Karpas-422 (cell line): Measurements from ENCODE around the gene CHST3. TPM values are rescaled to one million over a fixed set of nuclear protein-coding genes. Genes with fewer than 3 reads are reported as not detected.

Experiments
- DNase-seq: peaks from one replicate; pipeline ENCODE4 v3.0.0-alpha.2; 2015
- H2AFZ ChIP-seq: fragments of 200-600 bp; sonication (generic); 2 replicates; pipeline ENCODE4 v1.6.1; 2014; ENCODE audit warnings: antibody characterized with exemption, low read length, mixed read lengths
- H3K27ac ChIP-seq: fragments of 200-600 bp; sonication (generic); 2 replicates; pipeline ENCODE4 v1.5.1; 2014; ENCODE audit warnings: mild to moderate bottlenecking, low read length, moderate library complexity
- H3K27me3 ChIP-seq: fragments of 200-600 bp; sonication (generic); 2 replicates; pipeline ENCODE4 v1.6.1; 2014; ENCODE audit warnings: low read length, mixed read lengths
- H3K36me3 ChIP-seq: fragments of 200-600 bp; sonication (generic); 2 replicates; pipeline ENCODE4 v1.6.1; 2014; ENCODE audit warnings: low read length, mixed read lengths; ENCODE audit not compliant: insufficient read depth
- H3K4me1 ChIP-seq: fragments of 200-600 bp; sonication (generic); 2 replicates; pipeline ENCODE4 v1.6.1; 2014; ENCODE audit warnings: mild to moderate bottlenecking, low read length, mixed read lengths
- H3K4me2 ChIP-seq: fragments of 200-600 bp; sonication (generic); 2 replicates; pipeline ENCODE4 v1.6.1; 2014; ENCODE audit warnings: low read length, low read depth, mild to moderate bottlenecking; ENCODE audit not compliant: poor library complexity, severe bottlenecking
- H3K4me3 ChIP-seq: fragments of 200-600 bp; sonication (generic); 2 replicates; pipeline ENCODE4 v1.5.1; 2014; ENCODE audit warnings: mild to moderate bottlenecking, antibody characterized with exemption, low read length, mixed read lengths
- H3K79me2 ChIP-seq: fragments of 200-600 bp; sonication (generic); 2 replicates; pipeline ENCODE4 v1.6.1; 2014; ENCODE audit warnings: mild to moderate bottlenecking, low read length, mixed read lengths
- H3K9ac ChIP-seq: fragments of 200-600 bp; sonication (generic); 2 replicates; pipeline ENCODE4 v1.6.0; 2014; ENCODE audit warnings: low read length
- H3K9me2 ChIP-seq: fragments of 200-600 bp; sonication (generic), shearing (Covaris generic); replicated peaks from 2 replicates; pipeline ENCODE4 v1.6.0; 2014; ENCODE audit warnings: mild to moderate bottlenecking, low read length, moderate library complexity; ENCODE audit not compliant: insufficient read depth
- H3K9me3 ChIP-seq: fragments of 300-700, 200-600 bp; sonication (generic); 2 replicates; pipeline ENCODE4 v1.6.1; 2014; ENCODE audit warnings: low read length, mixed read lengths
- H4K20me1 ChIP-seq: fragments of 200-600 bp; sonication (generic); 2 replicates; pipeline ENCODE4 v1.6.1; 2014; ENCODE audit warnings: mild to moderate bottlenecking, antibody characterized with exemption, low read length, low read depth; ENCODE audit not compliant: insufficient read depth
- total RNA-seq: library from RNA; depleted of rRNA; stranded (reverse); fragments of >200 nt; shearing (Covaris generic); gene quantifications from 2 replicates; pipeline ENCODE4 v1.2.3, GENCODE V29; 2014; ENCODE audit warnings: low replicate concordance; rRNA removed

CHST3 gene
- total RNA-seq, 1 experiment from 2014 or later: not detected

GRCh38 chr10:72058989-72059842, 95.0 kb downstream of the CHST3 start:
- Histone ChIP-seq H2AFZ (no peak overlapping the region), H3K4me3 (no peak overlapping the region), H3K36me3 (no peaks in the 10 kb centered on the region), H3K79me2 (no peaks in the 10 kb centered on the region), H3K9me2 (no peaks in the 10 kb centered on the region), H3K4me2 (no peak overlapping the region), H3K27me3 (no peaks in the 10 kb centered on the region), H3K9me3 (no peaks in the 10 kb centered on the region), H3K27ac (no peak overlapping the region), H3K4me1 (no peaks in the 10 kb centered on the region), H4K20me1 (no peaks in the 10 kb centered on the region), H3K9ac (no peak overlapping the region)
- no peak for DNase-seq

DNA sequence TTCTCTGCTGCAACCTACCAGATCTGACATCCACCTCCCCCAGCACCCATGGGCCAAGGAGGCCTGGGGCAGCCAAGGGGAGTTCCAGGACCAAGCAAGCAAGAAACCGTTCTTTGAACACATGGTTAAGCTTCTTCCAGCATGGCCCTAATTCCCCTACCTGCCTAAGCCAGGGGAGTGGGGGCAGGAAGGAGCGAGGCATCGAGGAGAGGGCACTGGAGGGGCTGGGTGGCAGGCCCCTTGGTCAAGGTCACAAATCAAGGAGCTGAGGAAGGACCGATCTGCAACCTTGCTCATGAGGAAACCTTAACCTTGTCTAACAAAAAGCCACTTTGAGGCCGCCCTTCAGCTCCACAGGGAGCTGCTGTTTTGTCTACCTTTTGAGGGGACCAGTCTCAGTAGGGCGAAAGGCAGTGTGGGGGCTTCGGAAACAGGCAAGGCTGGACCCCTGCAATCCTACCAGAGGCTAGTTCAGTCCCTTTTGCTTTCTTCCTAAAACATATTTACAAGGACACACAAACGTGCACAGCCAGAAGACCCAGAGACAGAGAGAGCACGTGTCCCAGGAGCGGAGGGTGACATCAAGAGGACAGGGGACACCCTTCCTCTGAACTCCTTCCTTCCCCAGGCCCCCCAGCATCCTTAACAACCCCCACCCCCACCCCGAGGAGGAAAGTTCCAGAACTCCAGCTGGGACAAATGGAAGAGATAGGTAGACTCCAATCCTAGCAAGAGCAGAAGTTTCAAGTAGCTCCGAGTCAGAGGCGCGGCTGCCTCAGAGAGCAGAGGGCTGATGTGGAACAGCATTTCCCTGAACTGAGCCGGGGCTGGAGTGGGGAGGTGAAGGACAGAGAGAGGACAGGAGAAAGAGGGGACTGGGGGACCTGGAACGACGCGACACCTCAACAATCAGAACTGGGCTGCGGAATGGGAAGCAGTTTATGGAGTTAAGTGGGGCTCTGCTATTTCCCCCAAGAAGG, 95.9 kb downstream of the CHST3 start:
- no peak overlapping the region for H3K4me3 ChIP-seq
- no peaks in the 10 kb centered on the region for H3K36me3 ChIP-seq
- H2AFZ ChIP-seq: no peak overlapping the region
- no peak for DNase-seq
- H3K27me3 ChIP-seq: no peaks in the 10 kb centered on the region
- no peak overlapping the region for H3K9ac ChIP-seq
- no peak overlapping the region for H3K27ac ChIP-seq
- H3K4me1 ChIP-seq: no peaks in the 10 kb centered on the region
- H3K4me2 ChIP-seq: no peak overlapping the region
- H3K9me2 ChIP-seq: no peaks in the 10 kb centered on the region
- H4K20me1 ChIP-seq: no peaks in the 10 kb centered on the region
- no peaks in the 10 kb centered on the region for H3K79me2 ChIP-seq
- no peaks in the 10 kb centered on the region for H3K9me3 ChIP-seq

- H3K27me3 ChIP-seq: no peaks in the 10 kb centered on the region
- no peak overlapping the region for H3K4me2 ChIP-seq
- H3K4me1 ChIP-seq: no peaks in the 10 kb centered on the region
- no peaks in the 10 kb centered on the region for H3K36me3 ChIP-seq
- H3K9me3 ChIP-seq: no peaks in the 10 kb centered on the region
- H2AFZ ChIP-seq: no peak overlapping the region
- DNase-seq: peak; percentile 55
- H3K9me2 ChIP-seq: no peaks in the 10 kb centered on the region
- H3K79me2 ChIP-seq: no peaks in the 10 kb centered on the region
- H4K20me1 ChIP-seq: no peaks in the 10 kb centered on the region
- H3K4me3 ChIP-seq: no peak overlapping the region
- H3K27ac ChIP-seq: no peak overlapping the region
- no peak overlapping the region for H3K9ac ChIP-seq
Measured at GRCh38 chr10:72061491-72061890, 97.3 kb downstream of the CHST3 start.

DNA sequence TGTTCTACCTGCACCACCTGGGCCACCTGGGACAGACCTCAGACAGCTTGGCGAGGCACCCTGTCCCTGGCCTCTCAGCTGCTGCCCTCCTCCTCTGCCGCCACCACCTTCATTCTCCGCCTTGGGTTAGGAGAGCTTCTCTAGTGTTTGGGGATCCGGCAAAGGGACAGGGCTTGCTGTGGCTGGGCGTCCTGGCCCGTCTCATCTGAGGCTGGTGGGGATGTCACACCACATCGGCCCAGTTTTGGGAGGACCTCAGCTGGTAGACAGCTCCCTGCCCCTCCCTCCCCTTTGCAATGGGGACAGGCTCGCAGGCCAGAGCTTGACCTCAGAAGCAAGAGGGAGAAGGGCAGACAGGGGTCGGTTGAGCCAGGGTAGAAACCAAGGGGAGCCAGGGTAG, 97.7 kb downstream of the CHST3 start:
- no peak overlapping the region for H3K27ac ChIP-seq
- H3K36me3 ChIP-seq: no peaks in the 10 kb centered on the region

DNA sequence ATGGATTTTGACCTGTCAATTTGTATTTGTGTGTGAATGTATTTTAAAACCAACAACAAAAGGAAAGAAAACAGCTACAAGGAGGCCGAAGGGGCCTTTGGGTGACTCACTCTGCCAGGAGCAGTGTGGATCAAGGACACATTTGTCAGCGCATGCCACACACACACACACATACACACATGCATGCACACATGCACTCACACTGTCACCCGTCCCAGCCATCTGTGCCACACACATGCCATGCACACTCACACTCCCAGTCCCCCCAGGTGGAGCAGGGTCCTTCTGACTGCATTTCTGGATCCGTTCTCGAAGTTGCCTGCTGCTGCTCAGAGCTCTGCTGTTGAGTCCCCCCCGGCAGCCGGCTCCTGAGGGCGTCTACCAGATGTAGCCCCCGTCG, 98.2 kb downstream of the CHST3 start:
- H3K9me2 ChIP-seq: no peaks in the 10 kb centered on the region
- no peak overlapping the region for H3K9ac ChIP-seq
- H2AFZ ChIP-seq: no peak overlapping the region
- no peak overlapping the region for H3K27ac ChIP-seq
- no peak overlapping the region for H3K4me3 ChIP-seq
- H3K79me2 ChIP-seq: no peaks in the 10 kb centered on the region
- H3K4me1 ChIP-seq: no peaks in the 10 kb centered on the region
- H4K20me1 ChIP-seq: no peaks in the 10 kb centered on the region
- H3K27me3 ChIP-seq: no peaks in the 10 kb centered on the region
- no peaks in the 10 kb centered on the region for H3K36me3 ChIP-seq
- DNase-seq: no peak
- H3K4me2 ChIP-seq: no peak overlapping the region
- H3K9me3 ChIP-seq: no peaks in the 10 kb centered on the region

More for the DNA sequence above, 97.7 kb downstream of the CHST3 start:
- DNase-seq: no peak
- no peaks in the 10 kb centered on the region for H4K20me1 ChIP-seq
- no peak overlapping the region for H3K4me2 ChIP-seq
- no peak overlapping the region for H3K4me3 ChIP-seq
- H3K27me3 ChIP-seq: no peaks in the 10 kb centered on the region
- H3K9me3 ChIP-seq: no peaks in the 10 kb centered on the region
- H3K9ac ChIP-seq: no peak overlapping the region
- no peak overlapping the region for H2AFZ ChIP-seq
- H3K9me2 ChIP-seq: no peaks in the 10 kb centered on the region
- H3K79me2 ChIP-seq: no peaks in the 10 kb centered on the region
- no peaks in the 10 kb centered on the region for H3K4me1 ChIP-seq

Other genes with a start within 250 kb of the CHST3 start
- not detected in 2 replicates for gene C10orf105, start 244.6 kb upstream of the CHST3 start, total RNA-seq
- 0.07 and 1.8 TPM in 2 replicates for gene VSIR, start 190.9 kb upstream of the CHST3 start, total RNA-seq
- 114 and 201 TPM in 2 replicates for gene PSAP, start 113.1 kb upstream of the CHST3 start, total RNA-seq
- gene SPOCK2, start 124.2 kb downstream of the CHST3 start, total RNA-seq: 4.4 TPM in 1 of 2 replicates, not detected in the other